Activated T-cell treated with anti-CD3 and anti-CD28 coated beads, Interleukin-2, amount 50 U/mL, for 1 hour (primary cell): ENCODE results near the gene DOCK1.

Source experiments
- DNase-seq: peaks from one replicate; pipeline ENCODE4 v3.0.0-alpha.2; 2020

The DOCK1 gene

GRCh38 chr10:127149501-127150081 lies 244.4 kb downstream of the DOCK1 start:
- no peak for DNase-seq

- no peak for DNase-seq
These were observed 244.9 kb downstream of the DOCK1 start for GRCh38 chr10:127150136-127150535.

GRCh38 chr10:127151541-127151940 lies 246.3 kb downstream of the DOCK1 start:
- DNase-seq, result no peak

- DNase-seq, result no peak
These were observed 246.9 kb downstream of the DOCK1 start for GRCh38 chr10:127151981-127152699.

GRCh38 chr10:127153181-127153580 lies 248.0 kb downstream of the DOCK1 start:
- DNase-seq, result no peak

GRCh38 chr10:127154831-127155620 lies 249.8 kb downstream of the DOCK1 start:
- no peak for DNase-seq

GRCh38 chr10:127157089-127157488 lies 251.9 kb downstream of the DOCK1 start:
- DNase-seq, result no peak

GRCh38 chr10:127157506-127158200 lies 252.4 kb downstream of the DOCK1 start:
- DNase-seq, result no peak

GRCh38 chr10:127158662-127159061 lies 253.4 kb downstream of the DOCK1 start:
- no peak for DNase-seq

- no peak for DNase-seq
These were observed 254.5 kb downstream of the DOCK1 start for GRCh38 chr10:127159648-127160245.

GRCh38 chr10:127161482-127161881 lies 256.3 kb downstream of the DOCK1 start:
- no peak for DNase-seq

GRCh38 chr10:127162841-127163240 lies 257.6 kb downstream of the DOCK1 start:
- no peak for DNase-seq

- no peak for DNase-seq
These were observed 263.0 kb downstream of the DOCK1 start for GRCh38 chr10:127168261-127168660.

GRCh38 chr10:127174866-127175265 lies 269.6 kb downstream of the DOCK1 start:
- DNase-seq, result no peak

- no peak for DNase-seq
These were observed 270.3 kb downstream of the DOCK1 start for GRCh38 chr10:127175357-127176110.

- no peak for DNase-seq
These were observed 271.4 kb downstream of the DOCK1 start for GRCh38 chr10:127176649-127177048.

GRCh38 chr10:127179612-127180250 lies 274.5 kb downstream of the DOCK1 start:
- no peak for DNase-seq

- no peak for DNase-seq
These were observed 276.9 kb downstream of the DOCK1 start for GRCh38 chr10:127182161-127182560.

- no peak for DNase-seq
These were observed 279.4 kb downstream of the DOCK1 start for GRCh38 chr10:127184582-127184981.

GRCh38 chr10:127186813-127187212 lies 281.6 kb downstream of the DOCK1 start:
- no peak for DNase-seq

GRCh38 chr10:127189226-127189625 lies 284.0 kb downstream of the DOCK1 start:
- DNase-seq, result no peak

GRCh38 chr10:127190427-127190826 lies 285.2 kb downstream of the DOCK1 start:
- DNase-seq, result no peak
